Right cardiac atrium (tissue), 5 donors: ENCODE measurements around the gene ARSG. TPM values are rescaled to one million over a fixed set of nuclear protein-coding genes. Genes with fewer than 3 reads are reported as not detected.

ENCODE experiments used
- ATAC-seq, 2 donors: fragments of 200-7000 bp; cut with Tn5 transposase; one replicate each; pipeline versions ENCODE4 v1.8.0 to v1.9.1; 2020; ENCODE audit warnings: moderate library complexity in 2 of 2, mild to moderate bottlenecking in 1 of 2
- DNase-seq, 3 donors: peaks; one replicate each; pipeline ENCODE4 v3.0.0-alpha.2; 2020
- H3K27ac ChIP-seq: one replicate; pipeline ENCODE4 v1.5.1; 2013; ENCODE audit warnings: mild to moderate bottlenecking, low read length, control low read depth, moderate library complexity
- H3K27me3 ChIP-seq: one replicate; pipeline ENCODE4 v1.6.1; 2013; ENCODE audit not compliant: control insufficient read depth, insufficient read depth
- H3K4me1 ChIP-seq: one replicate; pipeline ENCODE4 v1.6.1; 2013; ENCODE audit warnings: low read length; ENCODE audit not compliant: control insufficient read depth, insufficient read depth
- H3K4me3 ChIP-seq: one replicate; pipeline ENCODE4 v1.5.1; 2013; ENCODE audit warnings: low read length, control low read depth
- H3K9me3 ChIP-seq: one replicate; pipeline ENCODE4 v1.6.1; 2013; ENCODE audit warnings: low read length; ENCODE audit not compliant: control insufficient read depth
- WGBS: extraction: QIAGEN DNeasy Blood & Tissue Kit; methylation state at CpG from one replicate; pipeline ENCODE4 v1.1.7; 2013; 5-methylcytosine and 5-hydroxymethylcytosine counted together
- intact Hi-C, 4 donors: fragments of 100-400 bp; cut with DNase I; formaldehyde crosslinking; loops; one replicate each; pipeline versions ENCODE4 v1.11.0 to v1.14.0; 2022 to 2023
- polyA plus RNA-seq: library from polyadenylated mRNA; stranded (reverse); fragments of 200-250 nt; gene quantifications from one replicate; pipeline ENCODE4 v1.2.3, GENCODE V29; 2013
- total RNA-seq, 4 donors: library from RNA; stranded (reverse); fragmentation: NEBNext Ultra II Directional; extraction: Animal tissue kit (Norgen Biotek cat#: 25700); gene quantifications; one replicate each; pipeline ENCODE4 v1.2.1, GENCODE V29; 2021
- donor health status: healthy with polysubstance abuse.
- donor health status: DM: no; HTN: yes; CAD: no.
- donor health status: DM: no; HTN: no; CAD: no.
- donor health status: DM: no; HTN: yes; CAD: no; lungs with severe emphysema.
- donor health status: DM: yes; HTN: yes; CAD: no.

ARSG gene
- total and polyA plus RNA-seq, 5 donors: 2.8 to 9.3 (median 6.5) TPM

- Histone ChIP-seq H3K4me3 (no peak overlapping the region), H3K27me3 (no peaks in the 10 kb centered on the region), H3K4me1 (peaks cover 4% of the 10 kb centered on the region), H3K27ac (no peak overlapping the region), H3K9me3 (no peaks in the 10 kb centered on the region)
- intact Hi-C loops: no loop called here
- DNase-seq: no peak
- WGBS: 82% methylated on average over 3 of the region's 3 CpGs
- ATAC-seq: no peak
Measured at GRCh38 chr17:68294196-68294555, 2.9 kb downstream of the ARSG start.

DNA sequence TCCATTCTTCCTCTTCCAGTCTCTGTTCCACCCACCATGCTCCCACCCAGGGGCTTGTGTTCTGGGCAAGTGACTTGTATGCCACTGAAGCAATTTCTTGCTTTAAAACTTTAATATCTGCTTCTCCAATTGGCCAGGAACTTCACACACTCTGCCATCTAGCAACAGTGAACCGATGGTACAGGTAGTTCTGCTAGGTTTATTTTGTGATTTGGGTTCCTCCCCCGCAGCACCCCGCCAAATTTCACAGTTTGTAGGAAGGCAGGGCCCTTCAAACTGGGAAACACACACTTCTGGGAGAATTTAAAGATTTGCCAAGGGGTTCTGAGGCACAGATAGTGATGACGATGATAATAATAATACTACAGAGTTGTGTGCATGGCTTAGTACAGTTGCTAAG is 3.3 kb downstream of the ARSG start:
- peaks cover 4% of the 10 kb centered on the region for H3K4me1 ChIP-seq
- H3K9me3 ChIP-seq: no peaks in the 10 kb centered on the region
- H3K27ac ChIP-seq: no peak overlapping the region
- no peaks in the 10 kb centered on the region for H3K27me3 ChIP-seq
- WGBS: 89% methylated on average over 4 of the region's 4 CpGs
- ATAC-seq: no peak
- intact Hi-C loops: no loop called here
- no peak for DNase-seq
- no peak overlapping the region for H3K4me3 ChIP-seq

DNA sequence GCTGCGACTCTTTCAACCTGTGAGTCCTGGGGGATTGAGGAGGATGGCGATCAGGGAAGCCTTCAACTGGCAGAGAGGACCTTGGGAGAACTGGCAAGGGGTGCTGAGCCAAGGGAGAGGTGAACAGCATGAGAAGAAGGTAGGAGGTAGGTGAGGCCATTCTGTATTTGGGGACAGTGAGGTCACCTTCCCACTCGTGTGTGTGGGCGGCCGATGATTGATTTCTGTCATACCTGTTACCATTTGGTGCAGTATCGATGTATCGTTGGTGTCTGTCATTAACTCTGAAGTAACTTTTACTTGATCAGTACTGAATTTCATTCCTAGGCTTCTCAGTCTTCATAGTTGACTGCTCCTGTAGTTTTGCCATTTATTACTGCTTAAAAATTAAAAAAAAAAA is 3.8 kb downstream of the ARSG start:
- Histone ChIP-seq H3K27me3 (no peaks in the 10 kb centered on the region), H3K4me1 (peaks cover 4% of the 10 kb centered on the region), H3K4me3 (no peak overlapping the region), H3K9me3 (no peaks in the 10 kb centered on the region), H3K27ac (no peak overlapping the region)
- DNase-seq (no peak), ATAC-seq (no peak)
- intact Hi-C loops: no loop called here
- WGBS: 90% methylated on average over 7 of the region's 7 CpGs

- H3K9me3 ChIP-seq: no peaks in the 10 kb centered on the region
- no peak for ATAC-seq
- H3K4me1 ChIP-seq: peaks cover 2% of the 10 kb centered on the region
- H3K4me3 ChIP-seq: no peak overlapping the region
- no peak for DNase-seq
- 89% methylated on average over 18 of the region's 18 CpGs for WGBS
- H3K27me3 ChIP-seq: no peaks in the 10 kb centered on the region
- H3K27ac ChIP-seq: no peak overlapping the region
- intact Hi-C loops: no loop called here
Measured at GRCh38 chr17:68296217-68297191, 5.2 kb downstream of the ARSG start.

DNA sequence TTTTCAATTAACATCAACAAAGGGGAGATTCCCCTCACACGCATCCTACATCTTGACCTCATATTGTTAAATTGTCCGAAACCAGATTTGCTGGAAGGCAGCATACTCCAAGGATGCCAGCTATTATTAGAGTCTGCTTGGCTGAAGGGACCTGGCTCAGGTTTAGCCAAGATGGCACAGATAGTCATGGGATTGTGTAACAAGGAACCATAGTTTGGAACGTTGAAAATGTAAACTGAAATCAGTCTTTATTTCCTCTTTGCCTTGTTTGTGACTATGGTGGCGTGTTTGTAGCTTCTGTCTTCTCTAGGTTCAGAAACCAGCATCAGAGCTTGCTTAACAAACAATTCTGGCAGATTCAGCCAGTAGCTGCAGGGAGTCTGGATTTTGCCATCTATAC is 5.9 kb downstream of the ARSG start:
- no peaks in the 10 kb centered on the region for H3K9me3 ChIP-seq
- DNase-seq (no peak), ATAC-seq (no peak)
- intact Hi-C loops: no loop called here
- peaks cover 2% of the 10 kb centered on the region for H3K4me1 ChIP-seq
- no peak overlapping the region for H3K4me3 ChIP-seq
- WGBS: 77% methylated on average over 4 of the region's 4 CpGs
- no peak overlapping the region for H3K27ac ChIP-seq
- no peaks in the 10 kb centered on the region for H3K27me3 ChIP-seq

- Histone ChIP-seq H3K27me3 (no peaks in the 10 kb centered on the region), H3K9me3 (no peaks in the 10 kb centered on the region), H3K4me3 (no peak overlapping the region), H3K27ac (no peak overlapping the region), H3K4me1 (no peaks in the 10 kb centered on the region)
- intact Hi-C loops: no loop called here
- DNase-seq: no peak
- no peak for ATAC-seq
Measured at GRCh38 chr17:68298601-68299000, 7.3 kb downstream of the ARSG start.

GRCh38 chr17:68299817-68300216 is 8.5 kb downstream of the ARSG start:
- intact Hi-C loops: no loop called here
- Histone ChIP-seq H3K27ac (no peak overlapping the region), H3K27me3 (no peaks in the 10 kb centered on the region), H3K4me1 (no peaks in the 10 kb centered on the region), H3K4me3 (no peak overlapping the region), H3K9me3 (no peaks in the 10 kb centered on the region)
- DNase-seq: no peak
- no peak for ATAC-seq
- WGBS: 96% methylated on average over 3 of the region's 3 CpGs

DNA sequence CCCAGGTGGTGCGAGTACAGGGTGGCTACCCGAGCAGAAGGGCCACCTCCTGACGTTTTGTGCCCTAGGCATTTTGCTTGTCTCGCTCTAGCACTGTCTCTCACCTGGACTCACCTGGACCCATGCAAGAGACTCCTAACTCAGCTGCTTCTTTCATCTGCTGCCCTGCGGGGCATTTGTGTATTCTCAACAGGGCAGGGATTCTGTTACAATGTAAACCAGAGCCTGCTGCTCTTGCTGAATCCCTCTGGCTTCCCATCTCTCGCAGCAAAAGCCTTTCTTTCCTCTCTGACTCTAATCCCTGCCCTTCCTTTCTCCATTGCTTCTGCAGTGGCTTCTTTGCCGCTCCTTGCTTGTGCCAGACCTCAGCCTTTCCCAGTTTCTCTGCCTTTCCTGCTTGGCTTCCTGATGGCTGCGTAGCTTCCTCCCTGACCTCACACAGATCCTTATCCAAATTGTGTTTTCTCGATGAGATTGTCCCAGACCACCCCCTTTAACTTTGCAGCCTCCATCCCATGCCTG is 10.2 kb downstream of the ARSG start:
- Histone ChIP-seq H3K27ac (no peak overlapping the region), H3K4me3 (no peak overlapping the region), H3K9me3 (no peaks in the 10 kb centered on the region), H3K27me3 (no peaks in the 10 kb centered on the region), H3K4me1 (no peaks in the 10 kb centered on the region)
- WGBS: 68% methylated on average over 9 of the region's 9 CpGs
- intact Hi-C loops: no loop called here
- no peak for DNase-seq
- ATAC-seq: peak in 1 of 2 donors; percentile 39

DNA sequence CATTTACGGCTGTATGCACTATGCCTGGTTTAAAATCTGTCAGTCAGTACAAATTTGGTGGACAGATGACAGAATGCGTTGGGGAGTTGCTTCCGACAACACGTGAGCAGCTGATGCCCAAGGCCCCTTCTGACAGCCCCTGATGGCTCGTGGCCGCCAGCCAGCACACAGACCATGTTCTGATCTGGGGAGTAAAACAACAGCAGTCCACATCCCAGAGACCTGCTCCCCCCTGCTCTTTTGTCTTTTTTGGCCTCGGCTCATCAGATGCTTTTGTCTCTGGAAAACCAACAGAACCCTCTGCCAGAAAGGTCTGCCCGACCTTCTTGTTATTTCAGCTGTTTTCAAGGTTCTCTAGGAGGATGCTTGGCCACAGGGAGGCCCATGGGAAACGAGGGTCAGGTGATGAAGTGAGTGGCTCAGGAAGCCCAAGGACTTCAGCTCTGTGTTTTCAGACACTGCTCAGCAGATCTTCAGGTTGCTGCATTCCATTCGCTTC is 10.8 kb downstream of the ARSG start:
- Histone ChIP-seq H3K4me3 (no peak overlapping the region), H3K4me1 (no peaks in the 10 kb centered on the region), H3K27me3 (no peaks in the 10 kb centered on the region), H3K27ac (no peak overlapping the region), H3K9me3 (no peaks in the 10 kb centered on the region)
- DNase-seq (peak in 2 of 3 donors; percentile 65 to 72), ATAC-seq (peak; percentile 48 to 81)
- WGBS: 58% methylated on average over 10 of the region's 10 CpGs
- intact Hi-C loops: no loop called here

- DNase-seq (no peak), ATAC-seq (no peak)
- no peaks in the 10 kb centered on the region for H3K9me3 ChIP-seq
- no peaks in the 10 kb centered on the region for H3K4me1 ChIP-seq
- 67% methylated on average over 4 of the region's 4 CpGs for WGBS
- H3K27ac ChIP-seq: no peak overlapping the region
- H3K27me3 ChIP-seq: no peaks in the 10 kb centered on the region
- intact Hi-C loops: no loop called here
- no peak overlapping the region for H3K4me3 ChIP-seq
Measured at GRCh38 chr17:68302666-68303065, 11.4 kb downstream of the ARSG start.

GRCh38 chr17:68304706-68305105 is 13.4 kb downstream of the ARSG start:
- Histone ChIP-seq H3K27me3 (no peaks in the 10 kb centered on the region), H3K4me3 (no peak overlapping the region), H3K27ac (no peak overlapping the region), H3K4me1 (no peaks in the 10 kb centered on the region), H3K9me3 (no peaks in the 10 kb centered on the region)
- intact Hi-C loops: no loop called here
- DNase-seq (no peak), ATAC-seq (no peak)
- 95% methylated on average over 6 of the region's 6 CpGs for WGBS
